8988T (cell line): ENCODE data around the gene GNS.

Source experiments
- DNase-seq: peaks from one replicate; pipeline ENCODE4 v3.0.0; 2011

The GNS gene

DNA sequence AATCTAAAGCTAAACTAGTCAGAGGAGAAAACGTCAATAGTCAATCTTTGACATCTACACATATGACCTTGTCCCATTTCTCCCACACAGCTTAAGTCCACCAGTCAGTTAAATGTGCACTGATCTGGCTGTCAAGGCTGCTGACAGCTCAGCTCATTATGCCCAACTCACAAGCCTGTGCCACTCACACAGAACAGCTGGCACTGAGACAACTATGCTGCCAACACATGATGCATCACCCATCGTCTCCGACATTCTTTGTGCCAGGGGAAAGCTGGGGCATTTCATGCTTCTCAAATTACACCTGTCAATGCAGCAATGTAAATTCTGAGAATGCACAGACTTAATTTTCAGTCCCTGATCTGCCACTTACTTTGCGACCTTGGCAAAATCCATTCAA is 25.3 kb downstream of the GNS start:
- peak; percentile 39 for DNase-seq

DNA sequence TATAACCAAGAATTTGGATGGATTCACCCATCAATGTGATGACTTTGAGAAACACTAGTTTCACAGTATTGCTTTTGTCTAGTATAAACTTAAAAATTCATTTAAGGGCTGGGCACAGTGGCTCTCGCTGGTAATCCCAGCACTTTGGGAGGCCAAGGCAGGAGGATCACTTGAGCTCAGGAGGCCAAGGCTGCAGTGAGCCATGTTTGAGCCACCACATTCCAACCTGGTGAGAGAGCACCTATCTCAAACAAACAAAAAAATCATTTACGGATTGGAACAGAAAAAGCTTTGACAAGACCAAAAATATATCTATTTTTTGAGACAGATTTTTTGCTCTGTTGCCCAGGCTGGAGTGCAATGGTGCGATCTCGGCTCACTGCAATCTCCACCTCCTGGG is 27.5 kb downstream of the GNS start:
- no peak for DNase-seq

DNA sequence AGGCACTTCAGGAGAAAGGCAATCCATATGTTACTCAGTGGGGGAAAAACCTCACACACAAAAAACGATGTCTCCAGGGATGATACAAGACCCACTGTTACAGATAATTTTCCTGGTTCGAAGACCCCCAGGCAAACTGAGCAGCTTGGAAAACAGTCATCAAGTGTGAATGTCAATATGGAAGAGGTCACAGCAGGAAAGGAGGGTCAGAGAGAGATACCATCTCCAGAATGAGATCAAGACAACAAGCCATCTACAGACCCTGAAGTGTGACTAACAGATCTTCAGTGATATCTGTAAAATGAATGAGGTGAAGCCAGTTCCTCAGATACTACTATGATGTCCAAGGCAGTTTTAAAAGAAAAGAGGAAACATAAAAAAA is 28.6 kb downstream of the GNS start:
- no peak for DNase-seq

DNA sequence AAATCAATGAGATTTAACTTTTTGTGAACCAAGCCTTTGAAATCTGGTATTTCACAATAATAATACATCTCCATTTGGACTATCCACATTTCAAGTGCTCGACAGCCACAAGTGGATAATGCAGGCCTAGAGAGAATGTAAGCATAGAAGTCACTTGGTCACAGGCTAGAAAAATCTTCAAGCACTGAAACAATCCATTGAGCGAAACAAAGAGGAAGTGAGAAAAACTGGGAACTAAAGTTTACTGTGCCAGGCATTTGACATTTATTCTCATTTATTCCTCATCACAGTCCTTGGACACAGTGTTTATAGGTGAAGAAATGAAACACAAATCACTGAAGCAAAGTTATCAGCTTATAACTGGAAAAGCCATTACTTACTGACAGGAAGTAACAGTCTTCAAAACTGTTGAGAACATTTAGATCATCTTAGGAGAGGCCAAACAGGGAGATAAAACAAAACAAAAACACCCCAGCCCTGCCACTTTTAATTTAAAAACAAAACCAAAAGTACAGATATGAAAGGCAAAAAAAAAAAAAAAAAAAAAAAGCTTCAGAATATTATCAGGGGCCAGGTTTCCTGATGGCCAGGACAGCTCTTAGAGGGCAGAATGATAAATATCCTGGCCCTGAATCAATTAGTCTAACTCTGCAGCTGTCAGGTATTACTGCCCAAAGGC is 29.2 kb downstream of the GNS start:
- no peak for DNase-seq

DNA sequence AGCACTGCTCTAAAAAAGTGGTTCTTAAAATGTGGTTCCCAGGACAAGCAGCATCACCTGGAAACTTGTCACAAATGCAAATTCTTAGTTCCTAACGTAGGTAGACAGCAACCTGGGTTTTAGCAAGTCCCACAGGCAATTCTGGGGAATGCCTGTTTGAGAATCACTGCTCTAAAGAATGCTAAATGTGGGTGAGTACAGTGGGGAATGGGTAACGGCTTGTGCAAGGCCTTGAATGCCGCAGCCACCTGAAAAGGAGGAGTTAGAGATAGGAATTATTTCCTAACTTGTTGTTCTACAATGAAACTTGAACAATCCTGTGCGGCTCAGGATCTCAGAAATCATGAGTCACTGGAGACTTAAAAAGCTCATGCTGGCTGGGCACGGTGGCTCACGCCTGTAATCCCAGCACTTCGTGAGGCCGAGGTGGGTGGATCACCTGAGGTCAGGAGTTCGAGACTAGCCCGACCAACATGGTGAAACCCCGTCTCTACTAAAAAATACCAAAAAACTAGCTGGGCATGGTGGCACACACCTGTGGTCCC is 34.9 kb downstream of the GNS start:
- no peak for DNase-seq

DNA sequence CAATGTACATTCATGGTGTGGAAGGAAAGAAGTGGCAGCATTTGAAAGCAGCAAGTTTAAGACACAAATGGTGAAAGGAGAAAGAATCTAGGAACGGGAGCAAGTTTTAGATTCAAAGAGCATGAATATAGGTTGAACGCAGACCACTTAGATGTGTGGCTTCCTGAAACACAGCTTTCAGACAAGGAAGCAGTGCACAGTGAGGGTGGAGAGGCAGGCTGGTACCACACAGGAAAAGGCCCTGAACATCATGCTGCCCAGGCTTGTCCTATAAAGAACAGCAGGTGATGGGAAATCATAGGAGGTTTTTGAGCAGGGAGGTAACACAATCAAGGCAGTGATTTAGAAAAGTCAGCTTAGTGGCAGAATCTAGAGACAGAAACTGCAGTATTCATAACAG is 35.6 kb downstream of the GNS start:
- DNase-seq: no peak

DNA sequence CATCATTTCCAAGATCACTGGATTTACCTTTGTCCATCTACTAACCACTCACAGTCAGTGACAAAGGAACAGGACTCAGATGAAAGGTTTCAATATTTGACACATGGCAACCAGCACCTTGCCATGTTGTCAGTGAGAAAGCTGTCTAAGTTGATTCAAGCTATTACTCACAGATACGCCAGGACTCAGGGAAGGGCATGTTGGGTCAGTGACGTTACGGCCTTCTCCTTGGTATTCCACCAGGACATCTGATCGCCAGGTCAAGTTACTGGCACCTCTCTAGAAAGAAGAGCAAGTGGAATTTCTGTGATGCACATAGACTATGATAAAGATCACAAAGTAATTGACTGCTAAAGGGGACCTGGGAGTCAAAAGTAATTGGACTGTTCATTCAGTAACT is 36.4 kb downstream of the GNS start:
- DNase-seq: no peak

DNA sequence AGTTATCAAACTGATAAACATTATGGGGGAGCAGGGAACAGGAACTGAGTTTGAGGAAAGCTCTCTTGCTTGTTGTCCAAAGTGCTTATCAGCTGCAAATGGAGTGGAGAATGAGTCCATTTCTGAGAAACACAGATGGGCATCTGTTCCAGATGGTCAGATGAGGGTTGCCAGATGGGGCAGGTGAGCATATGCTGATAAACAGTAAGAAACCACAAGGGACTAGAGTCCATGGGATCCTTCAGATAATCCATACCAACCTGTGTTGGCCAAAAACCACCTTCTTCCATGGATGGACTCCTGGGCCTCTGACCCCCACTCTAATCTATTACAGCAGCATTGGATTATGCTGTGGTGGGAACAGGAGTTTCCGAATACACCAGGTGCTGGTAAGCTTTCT is 38.3 kb downstream of the GNS start:
- DNase-seq: no peak

DNA sequence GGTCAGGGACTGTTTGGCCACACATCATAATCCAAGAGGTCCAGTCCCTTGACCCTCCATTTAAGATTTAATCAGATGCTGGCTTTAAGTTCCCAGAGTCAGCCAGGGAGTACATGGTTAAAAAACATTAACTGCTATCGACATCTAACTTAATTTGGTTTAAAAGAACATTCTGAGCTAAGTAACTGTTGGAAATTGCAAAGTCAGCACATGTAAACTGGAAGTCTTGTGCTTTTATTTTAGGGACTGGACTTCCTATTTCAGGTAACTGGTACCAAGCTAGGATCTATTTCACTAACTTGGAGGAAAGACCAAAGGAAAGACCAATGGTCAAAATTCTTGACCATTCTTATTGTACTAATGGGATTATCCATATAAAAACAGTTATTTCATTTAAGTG is 40.6 kb downstream of the GNS start:
- DNase-seq: no peak

DNA sequence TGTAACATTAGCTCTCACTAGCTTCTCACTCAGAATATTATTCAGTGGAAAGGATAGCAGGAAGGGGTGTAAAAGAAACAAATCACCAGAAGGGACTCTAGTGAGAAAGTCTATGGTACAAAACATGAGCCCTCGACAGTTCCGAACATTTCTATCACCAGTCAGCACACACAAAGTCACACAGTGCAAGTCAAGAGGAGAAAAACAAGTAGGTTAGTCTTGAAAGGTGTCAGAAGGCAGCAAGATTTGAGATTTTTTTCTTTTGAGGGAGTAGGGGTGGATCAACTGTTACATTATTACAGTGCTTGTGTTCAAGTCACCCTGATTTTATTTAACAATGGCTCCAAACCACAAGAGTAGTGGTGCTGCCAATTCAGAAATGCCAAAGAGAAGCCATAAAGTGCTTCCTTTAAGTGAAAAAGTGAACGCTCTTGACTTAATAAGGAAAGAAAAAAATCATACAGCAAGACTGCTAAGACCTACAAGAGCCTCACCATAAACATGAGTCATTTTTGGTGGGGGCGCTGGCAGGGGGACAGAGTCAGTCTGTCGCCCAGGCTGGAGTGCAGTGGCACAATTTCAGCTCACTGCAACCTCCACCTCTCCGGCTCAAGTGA is 42.3 kb downstream of the GNS start:
- DNase-seq: no peak

DNA sequence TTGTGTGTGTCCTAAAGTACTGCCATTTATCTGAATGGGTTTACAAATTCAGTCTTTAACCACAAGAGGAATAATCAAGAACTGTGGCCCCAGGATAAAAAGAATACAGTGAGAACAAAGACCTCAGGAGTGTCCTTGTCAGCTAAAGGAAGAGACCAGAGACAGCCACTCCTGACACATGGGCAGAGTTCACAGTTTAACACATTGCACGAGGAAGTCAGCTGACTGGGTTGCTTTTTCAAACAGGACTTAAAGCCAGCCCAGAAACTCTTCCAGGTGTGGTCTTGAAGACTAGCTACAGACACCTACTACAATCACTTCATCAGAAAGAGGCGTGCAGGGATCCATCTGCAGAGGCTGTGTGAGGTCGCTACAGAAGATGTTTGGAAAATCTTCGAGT is 42.8 kb downstream of the GNS start:
- no peak for DNase-seq

DNA sequence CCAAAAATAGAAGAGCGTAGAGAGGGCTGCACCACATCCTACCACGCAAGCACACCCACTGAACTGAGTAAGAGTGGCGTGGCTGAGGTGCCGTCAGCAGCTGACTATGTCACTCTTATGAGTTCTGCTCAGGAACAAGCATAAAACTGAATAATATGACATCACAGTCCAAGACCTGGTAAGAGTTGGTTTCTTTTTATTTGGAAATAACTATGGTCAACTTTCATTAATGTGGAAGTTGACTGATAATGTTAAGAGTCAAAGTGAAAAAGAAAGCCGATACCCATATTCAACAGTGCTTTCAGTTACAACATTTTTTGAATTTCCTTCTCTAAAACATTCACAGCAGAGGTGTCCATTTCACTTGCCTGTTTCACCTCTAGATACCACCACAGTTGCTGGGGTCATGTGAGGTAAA is 44.6 kb downstream of the GNS start:
- DNase-seq: no peak

DNA sequence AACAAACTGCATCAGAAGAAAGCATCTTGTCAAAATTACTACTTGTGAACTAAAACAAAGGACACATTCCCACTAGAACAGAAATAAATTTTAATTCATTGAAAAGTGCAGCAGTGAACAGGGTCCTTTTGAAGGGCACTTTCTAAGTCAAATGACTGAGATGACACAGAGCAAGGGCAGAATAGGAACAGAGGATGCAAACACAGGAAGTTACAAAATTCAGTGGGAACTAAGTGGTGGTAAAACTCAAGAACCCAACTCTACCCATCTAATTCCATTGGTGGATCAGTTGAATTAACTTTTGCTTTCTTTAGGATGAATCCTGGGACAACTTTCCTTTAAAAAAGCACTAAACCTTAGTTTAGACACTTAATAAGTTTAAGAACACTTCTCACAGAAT is 45.8 kb downstream of the GNS start:
- no peak for DNase-seq

DNA sequence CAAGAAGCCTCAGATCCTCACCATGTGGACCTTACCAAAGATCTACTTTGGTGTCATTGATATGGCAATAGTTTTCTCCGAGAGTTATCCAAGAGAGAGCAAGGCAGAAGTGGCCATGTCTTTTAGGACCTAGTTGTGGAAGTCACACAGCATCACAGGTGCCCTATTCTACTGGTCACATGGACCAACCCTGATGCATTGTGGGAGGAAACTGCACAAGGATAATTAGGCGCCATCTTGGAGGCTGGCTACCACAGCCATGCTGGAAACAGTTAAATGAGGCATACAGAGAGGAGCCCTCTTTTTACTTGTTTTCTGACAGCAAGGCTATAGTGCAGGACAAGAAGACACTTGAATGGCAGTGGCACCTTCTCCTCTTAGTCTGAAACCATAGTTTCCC is 49.8 kb downstream of the GNS start:
- DNase-seq: no peak

DNA sequence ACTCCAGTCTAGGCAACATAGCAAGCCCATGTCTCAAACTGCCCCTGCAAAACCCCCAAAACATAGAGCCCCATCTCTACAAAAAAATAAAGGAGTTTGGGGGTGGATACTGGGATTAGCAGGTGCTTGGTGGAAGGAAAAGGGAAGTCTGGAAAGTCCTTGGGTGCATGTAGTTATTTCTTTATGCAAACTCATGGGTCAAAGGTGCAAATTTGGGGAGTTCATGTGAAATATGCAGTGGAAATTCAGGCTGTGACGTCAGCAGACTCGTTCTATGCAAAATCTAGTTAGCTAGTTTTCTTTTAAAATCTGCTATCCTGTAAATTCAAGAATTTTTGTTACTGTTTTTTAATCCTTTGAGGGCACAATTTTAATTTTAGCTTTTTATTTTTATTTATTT is 51.3 kb downstream of the GNS start:
- DNase-seq: no peak

DNA sequence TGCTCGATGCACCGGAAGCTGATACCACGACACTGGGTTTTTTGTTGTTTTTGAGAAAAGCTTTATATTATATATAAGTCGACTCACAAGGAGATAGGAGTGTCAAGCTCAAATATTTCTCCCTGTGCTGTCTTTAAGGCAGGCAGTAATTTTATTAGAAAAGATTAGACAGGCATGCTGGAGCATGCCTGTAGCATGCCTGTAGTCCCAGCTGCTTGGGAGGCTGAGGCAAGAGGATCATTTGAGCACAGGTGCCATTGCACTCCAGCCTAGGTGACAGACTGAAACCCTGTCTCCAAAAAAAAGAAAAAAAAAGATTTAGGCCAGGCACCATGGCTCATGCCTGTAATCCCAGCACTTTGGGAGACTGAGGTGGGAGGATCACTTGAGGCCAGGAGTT is 51.8 kb downstream of the GNS start:
- DNase-seq: no peak

DNA sequence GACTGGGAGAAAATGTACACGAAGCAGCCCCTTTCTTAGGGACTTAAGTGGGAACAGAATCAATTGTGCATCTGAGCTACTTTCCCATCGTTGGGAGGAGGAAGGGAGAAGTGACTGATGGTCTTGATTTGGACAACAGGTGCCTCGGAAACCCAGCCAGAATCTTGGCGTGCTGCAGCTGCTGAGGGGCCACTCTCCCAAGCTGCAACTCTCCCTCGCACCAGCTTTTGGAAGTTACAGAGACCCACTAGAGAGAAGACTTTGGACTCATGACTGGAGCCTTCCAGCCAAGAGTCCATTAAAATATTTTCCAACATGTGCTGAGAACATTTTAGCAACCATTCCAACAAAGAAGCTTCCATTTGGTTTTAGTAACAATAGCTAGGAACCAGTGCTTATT is 52.3 kb downstream of the GNS start:
- DNase-seq: no peak

DNA sequence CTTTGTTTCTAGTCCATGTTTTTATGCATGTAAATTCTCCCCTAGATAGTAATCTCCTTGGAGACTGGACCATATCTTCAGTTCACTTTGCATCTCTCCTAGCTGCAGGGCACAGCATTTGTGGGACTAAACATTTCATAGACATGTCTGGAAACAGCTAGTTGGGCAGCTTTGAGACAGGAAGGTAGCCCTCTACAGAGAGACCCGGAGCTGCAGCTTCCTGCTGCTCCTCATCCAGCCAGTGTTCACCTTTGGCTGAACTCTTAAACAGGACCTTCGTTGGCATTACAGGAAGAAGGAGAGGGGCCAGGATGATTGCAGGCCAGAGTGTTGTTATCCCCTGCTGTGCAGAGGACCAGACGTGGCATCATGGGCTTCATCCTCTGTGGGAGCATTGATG is 52.9 kb downstream of the GNS start:
- DNase-seq: no peak

DNA sequence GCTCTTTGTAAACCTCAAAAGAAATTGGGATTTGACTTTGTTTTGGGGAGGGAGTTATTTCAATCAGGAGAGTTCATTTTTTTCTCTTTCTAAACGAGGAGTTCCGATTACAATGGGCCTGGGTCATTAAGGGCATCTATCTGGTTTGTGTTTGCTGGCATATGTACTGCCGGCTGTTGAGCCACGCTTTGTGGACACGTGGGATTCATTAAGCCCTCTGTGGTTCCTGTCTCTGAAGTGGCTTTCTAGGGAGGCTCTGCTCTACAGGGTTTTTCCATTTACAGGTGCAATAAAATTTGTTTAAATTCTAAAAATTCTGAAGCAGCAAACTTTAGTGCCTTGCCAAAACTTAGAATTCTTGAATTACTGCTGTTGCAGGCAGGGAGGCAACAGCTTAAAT is 57.9 kb downstream of the GNS start:
- DNase-seq: no peak

DNA sequence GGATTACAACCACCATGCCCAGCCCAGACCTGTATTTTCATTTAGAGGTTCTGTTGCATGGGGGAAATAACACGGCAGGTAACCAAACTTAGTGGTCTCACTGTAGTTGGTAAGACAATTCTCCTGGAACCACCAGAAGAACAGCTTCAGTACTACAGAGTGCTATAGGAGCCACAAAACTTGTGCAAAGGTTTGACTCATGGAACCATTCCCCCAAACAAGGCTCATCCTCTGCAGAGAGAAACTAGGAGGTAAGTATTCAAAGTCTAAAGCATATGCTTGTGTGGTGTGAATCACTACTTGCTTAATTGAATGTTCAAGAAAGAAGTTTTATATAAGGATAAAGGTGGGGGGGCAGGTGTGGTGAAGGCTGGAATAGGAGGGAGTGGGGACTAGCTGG is 58.7 kb downstream of the GNS start:
- no peak for DNase-seq

DNA sequence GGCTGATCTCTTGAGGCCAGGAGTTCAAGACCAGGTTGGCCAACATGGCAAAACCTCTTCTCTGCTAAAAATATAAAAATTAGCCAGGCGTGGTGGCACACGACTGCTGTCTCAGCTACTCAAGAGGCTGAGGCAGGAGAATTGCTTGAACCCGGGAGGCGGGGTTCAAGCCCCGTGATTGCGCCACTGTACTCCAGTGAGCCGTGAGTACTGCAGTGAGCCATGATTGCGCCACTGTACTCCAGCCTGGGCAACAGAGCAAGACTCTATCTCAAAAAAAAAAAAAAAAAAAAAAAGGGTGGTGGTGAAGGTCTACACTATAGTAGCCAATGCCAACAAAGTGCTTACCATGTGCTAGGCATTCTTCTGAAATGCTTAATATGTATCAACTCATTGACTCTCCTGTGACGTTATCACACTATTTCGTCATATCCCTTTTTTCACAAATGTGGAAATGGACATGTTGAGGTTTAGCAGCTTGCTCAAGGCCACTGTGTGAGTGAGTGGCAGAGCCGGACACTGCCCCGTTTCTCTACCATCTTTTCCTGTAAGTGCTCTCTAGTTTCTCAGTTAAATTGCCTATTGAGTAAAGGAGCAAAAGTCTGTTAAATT is 59.6 kb downstream of the GNS start:
- no peak for DNase-seq

DNA sequence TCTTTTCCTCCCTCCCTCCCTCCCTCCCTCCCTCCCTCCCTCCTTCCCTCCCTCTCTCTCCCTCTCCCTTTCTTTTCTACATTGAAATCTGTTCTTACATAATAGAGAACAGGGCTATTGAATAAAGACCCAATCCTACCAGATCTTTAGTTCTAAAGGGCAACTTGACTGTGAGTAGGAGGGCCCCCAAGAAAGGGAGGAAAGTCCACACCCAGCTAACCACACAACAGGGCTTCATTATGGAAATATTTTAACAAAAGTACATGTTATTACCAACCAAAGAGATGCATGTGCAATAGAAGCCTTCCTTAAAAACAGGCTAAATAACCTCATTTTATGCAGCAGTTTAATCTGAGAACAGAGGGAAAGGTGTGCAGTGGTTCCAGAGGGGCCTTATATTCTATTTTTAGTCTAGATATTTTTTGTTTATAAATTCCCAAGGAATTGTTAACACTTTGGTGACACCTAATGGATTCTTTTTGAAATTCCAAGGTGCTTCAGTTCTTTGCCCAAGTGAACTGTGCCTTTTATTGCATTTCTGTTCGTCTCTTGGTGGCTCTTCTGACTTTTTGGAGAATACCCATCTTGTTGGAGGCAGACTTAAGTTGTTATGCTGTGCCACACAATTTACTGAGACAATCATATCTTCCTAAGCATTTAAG is 63.0 kb downstream of the GNS start:
- DNase-seq: no peak

DNA sequence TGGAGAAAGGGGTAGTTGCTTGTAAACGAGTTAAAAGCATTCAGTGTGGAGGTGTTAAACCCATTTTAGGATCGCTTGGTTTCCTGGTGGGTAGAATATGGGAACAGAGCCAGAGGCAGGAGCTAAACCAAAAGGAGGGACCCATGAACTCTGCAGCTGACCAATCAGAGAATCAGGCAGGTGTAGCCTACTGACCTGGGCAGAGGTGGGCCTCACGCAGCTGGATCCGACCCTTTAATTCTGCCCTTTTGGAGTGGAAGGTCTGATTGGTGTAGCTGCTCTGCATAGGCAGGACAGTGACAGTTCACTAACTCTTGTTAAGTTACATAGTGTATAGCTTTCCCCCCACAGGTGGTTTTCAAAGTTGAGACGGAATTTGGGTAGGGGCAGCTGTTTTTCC is 63.7 kb downstream of the GNS start:
- no peak for DNase-seq
